Fibroblast of pulmonary artery (primary cell): ENCODE results near the gene PSMC3.

Experiments used
- DNase-seq: peaks from one replicate; pipeline ENCODE4 v3.0.0-alpha.2; 2010; ENCODE audit warnings: low read depth
- H3K4me3 ChIP-seq: replicated peaks from 2 replicates; pipeline ENCODE4 v1.5.1; 2011; ENCODE audit warnings: low read depth, mild to moderate bottlenecking, control low read depth, low read length, moderate library complexity
- TF ChIP-seq, protein P1 (sequence below): IDR thresholded peaks from 2 replicates; pipeline ENCODE4 v1.5.1; 2011; ENCODE audit warnings: mild to moderate bottlenecking, control low read depth, low read length, inconsistent platforms; ENCODE audit errors: missing control alignments

The PSMC3 gene

DNA sequence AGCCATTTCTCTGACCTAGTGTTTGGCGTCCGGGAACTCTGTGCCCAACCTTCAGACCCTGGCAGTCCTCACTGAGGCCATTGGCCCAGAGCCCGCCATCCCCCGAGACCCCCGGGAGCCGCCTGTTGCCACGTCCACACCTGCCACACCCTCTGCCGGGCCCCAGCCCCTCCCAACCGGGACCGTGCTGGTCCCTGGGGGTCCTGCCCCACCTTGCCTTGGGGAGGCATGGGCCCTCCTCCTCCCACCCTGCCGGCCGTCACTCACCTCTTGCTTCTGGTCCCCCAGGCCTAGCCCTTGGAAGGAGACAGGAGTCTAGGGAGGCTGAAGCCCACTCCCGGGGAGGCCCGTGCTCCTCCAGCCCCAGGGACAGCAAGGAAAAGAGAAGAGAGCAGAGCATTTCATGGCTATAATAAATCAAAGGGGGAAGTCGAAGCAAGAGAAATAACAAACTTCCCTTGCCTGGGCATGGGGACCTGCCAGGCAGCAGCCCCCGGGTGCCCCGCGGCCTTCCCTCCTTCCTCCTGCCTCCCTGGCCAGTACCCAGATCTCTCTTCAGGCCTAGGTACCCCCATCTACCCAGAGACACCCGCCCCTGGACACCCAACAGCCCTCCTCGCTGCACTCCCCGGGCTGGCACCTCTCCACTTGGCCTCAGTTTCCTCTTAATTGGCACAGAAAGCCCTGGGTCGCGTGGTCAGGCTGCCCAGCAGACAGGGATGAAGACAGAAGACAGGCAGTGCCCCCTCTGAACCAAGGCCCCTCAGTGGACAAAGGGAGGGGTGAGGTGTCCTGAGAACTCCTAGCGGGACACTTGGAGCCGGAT is 30.8 kb downstream of the PSMC3 start:
- no peak for DNase-seq
- H3K4me3 ChIP-seq = no peak overlapping the region

DNA sequence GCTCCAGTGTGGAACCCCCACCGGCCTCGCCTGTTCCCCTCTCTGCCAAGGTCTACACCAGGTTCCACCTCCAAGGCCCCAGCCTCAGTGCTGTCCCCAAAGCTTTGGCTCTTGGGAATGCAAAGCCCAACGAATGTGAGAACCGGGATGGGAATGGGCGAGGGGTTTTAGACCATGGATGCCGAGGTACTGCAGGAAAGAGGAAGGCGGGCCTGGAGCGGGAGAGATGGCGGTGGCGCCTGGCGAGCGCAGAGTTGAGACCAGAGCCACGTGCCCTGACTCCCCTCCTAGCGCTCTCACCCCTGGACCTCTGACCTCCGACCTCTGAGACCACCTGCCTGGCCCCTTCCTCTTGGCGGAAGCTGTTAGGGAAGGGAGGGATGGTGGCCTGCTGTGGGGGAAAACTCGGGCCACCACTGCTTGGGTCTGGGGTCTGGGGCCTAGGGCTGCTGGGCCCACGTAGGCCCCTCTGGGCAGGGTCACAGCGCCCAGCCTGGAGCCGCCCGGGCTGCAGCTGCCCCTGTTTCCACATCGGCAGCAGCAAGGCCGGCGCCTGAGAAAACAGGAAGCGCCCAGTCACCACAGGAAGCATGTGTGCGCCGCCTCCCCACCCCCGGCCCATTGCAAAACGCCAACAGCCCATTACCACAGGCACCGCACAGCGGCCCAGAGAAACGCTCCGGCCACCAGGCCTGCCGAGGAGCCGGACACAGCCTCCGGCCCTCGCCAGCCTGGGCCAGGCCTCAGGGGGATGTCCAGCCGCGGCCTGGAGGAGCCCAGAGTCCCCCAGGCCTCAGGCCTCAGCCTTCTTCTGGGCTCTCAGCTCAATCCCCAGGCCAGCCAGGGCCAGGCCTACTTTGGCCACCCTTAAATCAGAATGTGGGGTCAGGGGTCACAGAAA is 31.7 kb downstream of the PSMC3 start:
- no peak overlapping the region for H3K4me3 ChIP-seq
- peak; percentile 73 for DNase-seq
- TF ChIP-seq, protein P1, sequence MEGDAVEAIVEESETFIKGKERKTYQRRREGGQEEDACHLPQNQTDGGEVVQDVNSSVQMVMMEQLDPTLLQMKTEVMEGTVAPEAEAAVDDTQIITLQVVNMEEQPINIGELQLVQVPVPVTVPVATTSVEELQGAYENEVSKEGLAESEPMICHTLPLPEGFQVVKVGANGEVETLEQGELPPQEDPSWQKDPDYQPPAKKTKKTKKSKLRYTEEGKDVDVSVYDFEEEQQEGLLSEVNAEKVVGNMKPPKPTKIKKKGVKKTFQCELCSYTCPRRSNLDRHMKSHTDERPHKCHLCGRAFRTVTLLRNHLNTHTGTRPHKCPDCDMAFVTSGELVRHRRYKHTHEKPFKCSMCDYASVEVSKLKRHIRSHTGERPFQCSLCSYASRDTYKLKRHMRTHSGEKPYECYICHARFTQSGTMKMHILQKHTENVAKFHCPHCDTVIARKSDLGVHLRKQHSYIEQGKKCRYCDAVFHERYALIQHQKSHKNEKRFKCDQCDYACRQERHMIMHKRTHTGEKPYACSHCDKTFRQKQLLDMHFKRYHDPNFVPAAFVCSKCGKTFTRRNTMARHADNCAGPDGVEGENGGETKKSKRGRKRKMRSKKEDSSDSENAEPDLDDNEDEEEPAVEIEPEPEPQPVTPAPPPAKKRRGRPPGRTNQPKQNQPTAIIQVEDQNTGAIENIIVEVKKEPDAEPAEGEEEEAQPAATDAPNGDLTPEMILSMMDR = no peak

More for the DNA sequence above, 30.8 kb downstream of the PSMC3 start:
- TF ChIP-seq, protein P1 = no peak

DNA sequence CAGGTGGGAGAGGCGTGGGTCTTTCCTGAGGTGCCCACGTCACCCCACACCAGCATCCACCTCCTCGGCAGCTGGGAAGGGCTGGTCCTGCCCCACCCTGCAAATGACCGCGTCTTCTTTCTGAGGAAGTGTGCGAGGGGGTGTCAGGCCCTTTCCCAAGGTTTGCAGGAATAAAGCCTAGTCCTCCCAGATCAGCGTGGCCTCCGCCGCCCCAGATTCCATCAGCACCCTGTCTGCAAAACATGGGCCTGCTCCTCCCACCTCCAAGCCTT is 32.3 kb downstream of the PSMC3 start:
- TF ChIP-seq, protein P1 = no peak
- H3K4me3 ChIP-seq = no peak overlapping the region

DNA sequence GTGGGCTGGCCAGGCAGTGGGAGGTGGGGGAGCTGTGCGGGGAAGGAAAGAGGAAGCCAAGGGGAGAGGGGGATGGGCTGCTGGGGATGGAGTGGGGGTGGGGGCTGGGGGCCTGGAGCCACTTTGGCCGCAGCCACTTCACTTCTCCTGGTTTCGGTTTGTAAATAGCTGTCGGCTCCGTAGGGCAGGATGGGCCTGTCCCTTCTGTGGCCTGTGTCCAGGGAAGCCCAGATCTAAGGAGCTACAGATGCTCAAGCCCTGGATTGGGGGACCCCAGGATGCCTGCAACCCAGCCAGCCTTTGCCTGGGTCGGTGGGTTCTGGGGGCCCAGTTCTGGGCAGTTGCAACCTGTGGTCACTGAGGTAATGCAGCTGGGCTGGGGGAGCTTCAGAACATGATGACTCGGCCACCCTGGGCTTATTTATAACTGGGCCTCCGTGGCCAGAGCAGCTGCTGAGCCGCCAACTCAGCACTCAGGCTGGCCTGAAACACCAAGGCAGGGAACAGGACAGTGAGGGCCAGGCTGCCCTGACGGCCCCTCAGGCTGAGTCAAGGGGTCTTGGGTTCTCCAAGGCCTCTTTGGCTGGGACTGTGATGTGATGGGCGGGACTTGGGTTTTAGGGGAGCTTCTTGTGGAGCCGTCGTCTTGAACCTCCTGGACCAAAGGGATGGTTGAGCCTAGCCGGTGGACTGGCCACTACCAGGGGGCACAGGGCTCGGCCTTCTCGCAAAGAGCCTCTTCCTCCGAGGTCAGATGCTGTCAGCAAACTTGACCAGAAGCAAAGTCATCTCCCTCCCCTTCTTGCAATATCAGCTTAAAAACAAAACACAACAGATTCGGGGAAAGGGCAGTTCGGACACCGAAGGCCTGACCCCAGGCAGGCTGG is 32.8 kb downstream of the PSMC3 start:
- H3K4me3 ChIP-seq = no peak overlapping the region
- DNase-seq = peak; percentile 37
- TF ChIP-seq, protein P1 = no peak

More for the DNA sequence above, 32.3 kb downstream of the PSMC3 start:
- no peak for DNase-seq

DNA sequence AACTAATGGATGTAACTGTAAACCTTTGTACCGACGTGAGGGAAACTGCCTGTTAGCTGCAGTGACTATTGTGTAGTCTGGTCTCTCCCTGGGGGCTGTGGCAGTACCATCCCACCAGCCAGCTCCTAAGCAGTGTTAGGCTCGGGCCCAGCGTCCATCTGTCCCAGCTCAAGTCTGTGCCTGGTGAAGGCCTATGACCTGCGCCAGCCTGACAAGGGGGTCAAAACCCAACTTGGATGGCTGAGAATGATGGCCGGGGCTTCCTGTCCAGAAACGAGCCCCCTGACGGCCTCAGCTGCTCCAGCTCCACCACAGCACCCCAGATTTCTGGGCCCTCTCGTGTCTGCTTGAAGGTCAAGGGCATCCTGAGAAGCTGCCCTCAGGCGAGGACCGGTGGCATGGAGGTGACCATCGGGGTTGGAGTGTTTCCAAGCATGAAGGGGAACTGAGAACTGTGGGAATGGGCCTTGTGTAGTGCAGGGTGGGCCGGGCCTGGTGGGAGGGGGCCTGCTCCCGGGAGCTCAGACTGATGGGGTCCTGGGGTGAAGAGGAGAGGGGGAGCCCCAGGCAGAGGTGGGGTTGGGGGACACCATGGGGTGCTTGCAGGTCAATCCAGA is 33.6 kb downstream of the PSMC3 start:
- DNase-seq = no peak
- TF ChIP-seq, protein P1 = no peak
- no peak overlapping the region for H3K4me3 ChIP-seq
